HFFc6 (cell line): ENCODE results near the gene WNK2. TPM values are rescaled to one million over a fixed set of nuclear protein-coding genes. Genes with fewer than 3 reads are reported as not detected.
"Not testable (repeated sequence)": the region's sequence is repeated elsewhere in the genome, so short reads cannot be mapped to it uniquely, and the experiment has no call there.

Experiments used
- DNase-seq: peaks from one replicate; pipeline ENCODE4 v3.0.0-alpha.2; 2018
- H3K27ac Mint-ChIP-seq: 2 replicates; pipeline ENCODE4 v1.8.0; 2020; ENCODE audit warnings: mild to moderate bottlenecking, mixed read lengths
- H3K27me3 Mint-ChIP-seq: 2 replicates; pipeline ENCODE4 v1.8.0; 2021; ENCODE audit warnings: mild to moderate bottlenecking, moderate library complexity, mixed read lengths; ENCODE audit not compliant: insufficient read depth
- H3K36me3 Mint-ChIP-seq: 2 replicates; pipeline ENCODE4 v1.8.0; 2021; ENCODE audit warnings: low read depth, mixed read lengths
- H3K4me1 Mint-ChIP-seq: 2 replicates; pipeline ENCODE4 v1.8.0; 2020; ENCODE audit warnings: low read depth, mixed read lengths
- H3K4me3 Mint-ChIP-seq: 2 replicates; pipeline ENCODE4 v1.8.0; 2020; ENCODE audit warnings: mild to moderate bottlenecking, moderate library complexity, mixed read lengths
- H3K9me3 Mint-ChIP-seq: 2 replicates; pipeline ENCODE4 v1.8.0; 2020; ENCODE audit warnings: mild to moderate bottlenecking, mixed read lengths
- CTCF ChIP-seq: fragments of 200-600 bp; sonication (generic); IDR thresholded peaks from 2 replicates; pipeline ENCODE4 v1.5.0; 2021; ENCODE audit warnings: antibody characterized with exemption, mild to moderate bottlenecking
- total RNA-seq, 6 experiments: library from RNA; stranded (reverse); fragmentation: NEBNext Ultra II Directional; extraction: Animal tissue kit (Norgen Biotek cat#: 25700); gene quantifications; 2 replicates in 1 of 6; 3 replicates in 5 of 6; pipeline ENCODE4 v1.2.3, GENCODE V29; 2021

The WNK2 gene
- total RNA-seq, 6 experiments from 2014 or later: not detected

GRCh38 chr9:93139365-93140182 is 44.4 kb upstream of the WNK2 start:
- H3K9me3 Mint-ChIP-seq: no peaks in the 10 kb centered on the region; the same call in 1 of the 2 replicates
- H3K4me1 Mint-ChIP-seq: peaks cover 9% of the 10 kb centered on the region
- TF ChIP-seq CTCF: no peak
- H3K36me3 Mint-ChIP-seq: peaks cover 4% of the 10 kb centered on the region
- no peak for DNase-seq
- no peak overlapping the region for H3K4me3 Mint-ChIP-seq
- no peak overlapping the region for H3K27ac Mint-ChIP-seq
- peaks cover 7% of the 10 kb centered on the region for H3K27me3 Mint-ChIP-seq

DNA sequence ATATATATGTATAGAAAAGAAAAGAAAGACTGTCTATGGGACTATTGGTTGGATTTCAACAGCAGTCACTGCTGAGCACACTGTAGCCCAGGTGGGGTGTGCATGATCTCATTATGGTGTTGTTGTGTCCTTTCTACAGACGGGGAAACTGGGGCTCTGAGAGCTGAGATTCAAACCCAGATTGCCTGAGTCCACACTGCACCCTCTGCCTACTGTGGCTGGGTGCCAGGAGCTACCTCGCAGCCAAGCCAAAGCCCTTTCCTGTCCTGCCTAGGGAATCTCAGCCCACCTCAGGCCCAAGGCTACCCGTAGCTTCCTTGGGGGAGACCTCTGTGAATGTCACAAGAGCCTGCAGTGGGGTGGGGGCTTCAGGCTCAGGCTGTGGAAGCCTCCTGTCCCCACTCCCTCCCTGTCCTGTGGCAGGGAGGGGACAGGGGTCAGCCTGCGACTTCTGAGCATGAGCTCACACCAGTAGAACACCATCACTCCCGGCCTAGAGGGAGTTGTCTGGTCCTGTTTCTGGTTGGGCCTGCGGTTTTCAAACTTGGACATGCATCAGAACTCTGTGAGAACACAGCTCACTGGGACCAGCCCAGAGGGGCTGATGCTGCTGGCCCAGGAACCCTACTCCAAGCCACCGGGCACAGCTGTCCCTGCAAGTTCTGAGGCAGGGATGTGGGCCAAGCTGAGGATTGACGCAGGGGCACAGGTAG is 42.0 kb upstream of the WNK2 start:
- no peak for DNase-seq
- Mint-ChIP-seq H3K4me3 (no peak overlapping the region), H3K9me3 (no peaks in the 10 kb centered on the region; the same call in 1 of the 2 replicates), H3K27ac (no peak overlapping the region), H3K36me3 (peaks cover 4% of the 10 kb centered on the region), H3K27me3 (peaks cover 7% of the 10 kb centered on the region), H3K4me1 (no peaks in the 10 kb centered on the region)
- TF ChIP-seq CTCF: no peak

DNA sequence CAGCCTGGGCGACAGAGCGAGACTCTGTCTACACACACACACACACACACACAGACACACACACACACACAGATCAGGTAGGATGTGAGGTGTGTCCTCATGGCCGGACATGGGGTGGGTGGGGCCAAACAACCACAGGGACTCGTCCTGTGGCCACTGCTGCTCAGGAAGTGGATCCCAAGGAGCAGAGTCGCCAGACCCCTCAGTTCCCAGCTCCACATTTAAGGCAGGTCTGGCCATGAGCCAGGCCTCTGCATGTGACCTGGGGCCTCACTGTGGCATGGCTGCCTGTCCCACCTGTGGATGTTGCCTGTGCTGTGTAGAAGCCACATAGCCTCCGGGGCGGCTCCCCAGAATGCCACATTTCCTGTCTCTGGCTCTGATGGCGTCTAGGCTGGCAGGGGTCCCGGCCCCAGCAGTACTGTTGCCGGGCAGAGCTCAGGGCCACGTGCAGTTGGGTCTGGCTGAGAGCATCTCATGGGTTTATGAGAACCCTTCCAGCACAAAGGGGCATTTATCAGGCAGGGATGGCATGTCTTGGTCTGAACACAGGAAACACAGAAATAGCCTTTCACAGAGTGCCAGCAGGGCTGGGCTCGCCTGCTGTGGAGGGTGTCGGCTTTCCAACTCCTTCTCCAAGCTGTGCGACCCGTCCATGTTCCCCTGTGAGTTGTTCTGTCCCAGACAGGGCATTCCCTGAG is 40.0 kb upstream of the WNK2 start:
- no peak overlapping the region for H3K27ac Mint-ChIP-seq
- no peaks in the 10 kb centered on the region; the same call in 1 of the 2 replicates for H3K9me3 Mint-ChIP-seq
- no peak for TF ChIP-seq CTCF
- no peak overlapping the region for H3K4me3 Mint-ChIP-seq
- H3K4me1 Mint-ChIP-seq: no peaks in the 10 kb centered on the region
- DNase-seq: no peak
- H3K36me3 Mint-ChIP-seq: 0 out of 2 replicates have a peak, but pooled peaks cover 4% of the 10 kb centered on the region
- peaks cover 7% of the 10 kb centered on the region for H3K27me3 Mint-ChIP-seq

DNA sequence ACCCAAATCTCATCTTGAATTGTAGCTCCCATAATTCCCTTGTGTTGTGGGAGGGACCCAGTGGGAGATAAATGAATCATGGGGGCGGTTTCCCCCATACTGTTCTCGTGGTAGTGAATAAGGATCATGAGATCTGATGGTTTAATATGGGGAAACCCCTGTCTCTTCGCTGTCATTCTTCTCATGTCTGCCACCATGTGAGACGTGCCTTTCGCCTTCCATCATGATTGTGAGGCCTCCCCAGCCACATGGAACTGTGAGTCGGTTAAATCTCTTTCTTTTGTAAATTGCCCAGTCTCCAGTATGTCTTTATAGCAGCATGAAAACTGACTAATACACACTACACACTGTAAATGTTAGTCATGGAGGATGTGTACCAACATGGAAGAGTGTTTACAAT is 37.2 kb upstream of the WNK2 start:
- H3K4me3 Mint-ChIP-seq, H3K27ac Mint-ChIP-seq, H3K36me3 Mint-ChIP-seq, H3K9me3 Mint-ChIP-seq, DNase-seq, H3K4me1 Mint-ChIP-seq: not testable (repeated sequence)
- peaks cover 13% of the 10 kb centered on the region for H3K27me3 Mint-ChIP-seq

GRCh38 chr9:93147632-93148031 is 36.3 kb upstream of the WNK2 start:
- Mint-ChIP-seq H3K9me3 (no peaks in the 10 kb centered on the region; the same call in 1 of the 2 replicates), H3K27me3 (peaks cover 11% of the 10 kb centered on the region), H3K4me3 (no peak overlapping the region), H3K36me3 (0 out of 2 replicates have a peak, but pooled peaks cover 4% of the 10 kb centered on the region), H3K4me1 (no peaks in the 10 kb centered on the region), H3K27ac (no peak overlapping the region)
- DNase-seq: no peak
- no peak for TF ChIP-seq CTCF
